ENCODE measurements around the gene RDH11.

- TF ChIP-seq POLR2AphosphoS5 (IDR thresholded peaks at IDR 0.05), result no peak
- no peak for TF ChIP-seq CTCF (IDR thresholded peaks at IDR 0.05)
- TF ChIP-seq POLR2A (IDR thresholded peaks at IDR 0.05), result no peak
Observed at GRCh38 chr14:67650694-67651093, 44.9 kb downstream of the RDH11 start.

Data from stomach (tissue), 4 donors.